Measurements from ENCODE around the gene DOK7.

The DOK7 gene

GRCh38 chr4:3516836-3517730 is 54.0 kb downstream of the DOK7 start:
- Mint-ChIP-seq H3K4me3 (no peak overlapping the region), H3K9me3 (no peaks in the 10 kb centered on the region), H3K4me1 (no peaks in the 10 kb centered on the region), H3K27ac (no peak overlapping the region), H3K36me3 (peaks cover 79% of the 10 kb centered on the region)
- ATAC-seq, result no peak
- no peak for DNase-seq (ENCODE audit: low spot score in 2 of 2)

GRCh38 chr4:3517731-3518510 is 54.8 kb downstream of the DOK7 start:
- no peak overlapping the region for H3K4me3 Mint-ChIP-seq
- no peaks in the 10 kb centered on the region for H3K9me3 Mint-ChIP-seq
- H3K27ac Mint-ChIP-seq, result no peak overlapping the region
- DNase-seq (ENCODE audit: low spot score in 2 of 2) (no peak), ATAC-seq (no peak)
- H3K4me1 Mint-ChIP-seq, result no peaks in the 10 kb centered on the region
- peaks cover 73% of the 10 kb centered on the region for H3K36me3 Mint-ChIP-seq

- DNase-seq (ENCODE audit: low spot score in 2 of 2), result no peak
- Mint-ChIP-seq H3K27ac (no peak overlapping the region), H3K36me3 (peaks cover 73% of the 10 kb centered on the region), H3K9me3 (no peaks in the 10 kb centered on the region), H3K4me1 (no peaks in the 10 kb centered on the region), H3K4me3 (no peak overlapping the region)
- ATAC-seq, result no peak
Observed at GRCh38 chr4:3518511-3518880, 55.4 kb downstream of the DOK7 start.

GRCh38 chr4:3518941-3519340 is 55.8 kb downstream of the DOK7 start:
- ATAC-seq (no peak), DNase-seq (ENCODE audit: low spot score in 2 of 2) (no peak)
- H3K4me3 Mint-ChIP-seq, result no peak overlapping the region
- H3K36me3 Mint-ChIP-seq, result peaks cover 75% of the 10 kb centered on the region
- H3K4me1 Mint-ChIP-seq, result no peaks in the 10 kb centered on the region
- no peaks in the 10 kb centered on the region for H3K9me3 Mint-ChIP-seq
- no peak overlapping the region for H3K27ac Mint-ChIP-seq

GRCh38 chr4:3519468-3520264 is 56.6 kb downstream of the DOK7 start:
- Mint-ChIP-seq H3K4me1 (no peaks in the 10 kb centered on the region), H3K36me3 (peaks cover 80% of the 10 kb centered on the region), H3K27ac (no peak overlapping the region), H3K9me3 (no peaks in the 10 kb centered on the region), H3K4me3 (no peak overlapping the region)
- DNase-seq (ENCODE audit: low spot score in 2 of 2), result no peak
- no peak for ATAC-seq

DNA sequence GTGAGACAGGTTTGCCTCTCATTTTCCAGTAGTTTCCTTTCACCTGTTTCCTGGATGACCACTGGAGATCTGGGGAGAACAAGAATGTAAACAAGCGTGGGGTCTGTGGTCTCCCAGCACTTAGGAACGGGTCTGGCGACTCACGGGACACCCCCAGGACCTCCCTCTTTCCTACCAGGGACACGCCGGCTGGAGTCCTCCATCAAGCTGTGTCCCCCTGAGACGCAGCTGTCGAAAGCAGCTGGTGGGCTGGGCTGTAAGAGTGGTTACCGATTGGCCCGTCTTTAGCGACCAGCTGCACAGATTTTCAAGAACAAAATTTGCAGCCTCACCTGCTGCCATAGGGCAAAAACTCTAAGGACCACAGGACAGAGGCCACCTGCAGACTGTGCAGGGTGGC is 57.2 kb downstream of the DOK7 start:
- Mint-ChIP-seq H3K9me3 (no peaks in the 10 kb centered on the region), H3K4me1 (no peaks in the 10 kb centered on the region), H3K4me3 (no peak overlapping the region), H3K27ac (no peak overlapping the region), H3K36me3 (peaks cover 75% of the 10 kb centered on the region)
- DNase-seq (ENCODE audit: low spot score in 2 of 2) (no peak), ATAC-seq (no peak)

- Mint-ChIP-seq H3K36me3 (peaks cover 68% of the 10 kb centered on the region), H3K9me3 (no peaks in the 10 kb centered on the region), H3K27ac (peak overlapping the region; percentile 53), H3K4me3 (no peak overlapping the region), H3K4me1 (no peaks in the 10 kb centered on the region)
- ATAC-seq (no peak), DNase-seq (ENCODE audit: low spot score in 2 of 2) (no peak)
Observed at GRCh38 chr4:3520796-3521600, 57.9 kb downstream of the DOK7 start.

- Mint-ChIP-seq H3K4me1 (peaks cover 4% of the 10 kb centered on the region), H3K27ac (peak overlapping the region; percentile 53), H3K36me3 (peaks cover 60% of the 10 kb centered on the region), H3K9me3 (no peaks in the 10 kb centered on the region), H3K4me3 (no peak overlapping the region)
- no peak for ATAC-seq
- DNase-seq (ENCODE audit: low spot score in 2 of 2), result no peak
Observed at GRCh38 chr4:3521621-3522325, 58.7 kb downstream of the DOK7 start.

- DNase-seq (ENCODE audit: low spot score in 2 of 2) (no peak), ATAC-seq (no peak)
- H3K9me3 Mint-ChIP-seq, result no peaks in the 10 kb centered on the region
- H3K4me1 Mint-ChIP-seq, result peaks cover 8% of the 10 kb centered on the region
- H3K4me3 Mint-ChIP-seq, result no peak overlapping the region
- no peak overlapping the region for H3K27ac Mint-ChIP-seq
- peaks cover 55% of the 10 kb centered on the region for H3K36me3 Mint-ChIP-seq
Observed at GRCh38 chr4:3522326-3522640, 59.2 kb downstream of the DOK7 start.

- peaks cover 52% of the 10 kb centered on the region for H3K36me3 Mint-ChIP-seq
- H3K4me1 Mint-ChIP-seq, result peaks cover 11% of the 10 kb centered on the region
- DNase-seq (ENCODE audit: low spot score in 2 of 2) (no peak), ATAC-seq (no peak)
- H3K27ac Mint-ChIP-seq, result no peak overlapping the region
- no peaks in the 10 kb centered on the region for H3K9me3 Mint-ChIP-seq
- no peak overlapping the region for H3K4me3 Mint-ChIP-seq
Observed at GRCh38 chr4:3522651-3523050, 59.5 kb downstream of the DOK7 start.

DNA sequence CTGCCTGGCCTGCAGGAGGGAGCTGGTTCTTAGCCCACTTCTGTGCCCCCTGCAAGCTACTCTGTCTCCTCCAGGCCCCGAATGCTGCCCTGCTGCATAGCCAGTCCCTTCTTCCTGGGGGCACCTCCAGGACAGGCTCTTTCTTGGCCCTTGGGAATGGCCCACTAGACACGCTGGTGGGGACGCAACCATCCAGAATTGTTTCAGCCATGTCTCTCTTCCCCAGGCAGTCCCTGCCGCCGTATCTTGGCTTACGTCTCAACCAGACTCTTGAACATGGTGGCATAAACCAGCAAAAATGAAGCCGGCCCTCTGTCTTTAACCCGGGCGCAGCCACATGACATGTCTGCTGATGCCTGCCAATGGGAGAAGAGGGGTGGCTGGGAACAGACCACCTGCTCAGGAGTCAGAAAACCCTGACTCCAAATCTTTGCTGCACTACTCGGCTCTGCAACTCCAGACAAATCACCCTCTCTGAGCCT is 60.1 kb downstream of the DOK7 start:
- no peak for ATAC-seq
- Mint-ChIP-seq H3K9me3 (no peaks in the 10 kb centered on the region), H3K4me1 (peaks cover 14% of the 10 kb centered on the region), H3K27ac (no peak overlapping the region), H3K36me3 (peaks cover 50% of the 10 kb centered on the region), H3K4me3 (no peak overlapping the region)
- DNase-seq (ENCODE audit: low spot score in 2 of 2), result no peak

GRCh38 chr4:3523628-3524221 is 60.6 kb downstream of the DOK7 start:
- Mint-ChIP-seq H3K27ac (no peak overlapping the region), H3K9me3 (no peaks in the 10 kb centered on the region), H3K4me1 (peaks cover 19% of the 10 kb centered on the region), H3K36me3 (peaks cover 50% of the 10 kb centered on the region), H3K4me3 (no peak overlapping the region)
- ATAC-seq, result no peak
- no peak for DNase-seq (ENCODE audit: low spot score in 2 of 2)

DNA sequence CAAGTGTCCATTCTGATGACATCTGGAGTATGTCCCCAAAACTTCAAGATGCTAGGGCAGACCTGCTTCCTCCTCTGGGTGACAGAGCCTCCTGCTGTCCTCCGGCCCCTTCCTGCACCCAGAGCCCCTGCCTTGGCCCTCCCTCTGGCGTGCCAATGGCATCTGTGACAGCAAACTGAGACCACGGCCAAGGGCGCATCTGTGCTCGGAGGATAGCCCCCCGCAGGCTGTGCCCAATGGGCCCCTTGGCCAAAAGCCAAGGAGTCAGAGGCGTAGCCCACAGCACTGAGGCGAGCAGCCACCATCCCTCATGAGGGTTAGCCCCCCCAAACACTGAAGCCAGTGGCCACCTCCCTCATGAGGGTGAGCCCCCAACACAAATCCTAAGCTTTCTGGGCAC is 61.2 kb downstream of the DOK7 start:
- Mint-ChIP-seq H3K9me3 (no peaks in the 10 kb centered on the region), H3K4me3 (no peak overlapping the region), H3K4me1 (peaks cover 19% of the 10 kb centered on the region), H3K36me3 (peaks cover 52% of the 10 kb centered on the region), H3K27ac (no peak overlapping the region)
- DNase-seq (ENCODE audit: low spot score in 2 of 2) (no peak), ATAC-seq (no peak)

GRCh38 chr4:3524920-3525319 is 61.8 kb downstream of the DOK7 start:
- Mint-ChIP-seq H3K27ac (no peak overlapping the region), H3K9me3 (no peaks in the 10 kb centered on the region), H3K36me3 (peaks cover 50% of the 10 kb centered on the region), H3K4me3 (no peak overlapping the region), H3K4me1 (peaks cover 23% of the 10 kb centered on the region)
- DNase-seq (ENCODE audit: low spot score in 2 of 2), result no peak
- no peak for ATAC-seq

All from stimulated activated effector memory CD8-positive, alpha-beta T cell treated with anti-CD3 and anti-CD28 coated beads, Interleukin-12 subunit alpha, Interleukin-12 subunit beta, amount 100 ng/mL, for 72 hours (primary cell).